ENCODE measurements around the gene MAST2.

DNA sequence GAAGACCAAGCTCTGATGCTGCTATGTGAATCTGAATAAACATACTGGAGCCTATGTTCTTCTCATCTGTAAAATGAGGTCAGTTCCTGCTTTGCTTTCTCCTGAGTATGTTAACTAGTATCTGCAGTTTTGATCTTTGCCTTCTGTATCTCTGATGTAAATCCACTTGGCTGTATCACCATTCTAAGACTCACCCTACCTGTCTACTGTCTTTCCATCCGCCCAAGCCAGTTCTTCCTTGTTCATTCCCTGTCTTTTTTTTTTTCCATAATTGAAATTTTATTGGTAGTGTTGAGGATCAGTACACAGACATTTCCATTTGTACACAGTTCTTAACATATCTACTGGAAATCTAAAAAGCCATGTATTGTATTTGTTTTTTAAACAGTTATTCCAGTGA lies 31.3 kb downstream of the MAST2 start:
- TF ChIP-seq POLR2A (IDR thresholded peaks at IDR 0.05; ENCODE audit: low read depth, low read length) (no peak), POLR2AphosphoS5 (IDR thresholded peaks at IDR 0.05; ENCODE audit: low read depth, low read length) (no peak), TAF1 (IDR thresholded peaks at IDR 0.05; ENCODE audit: borderline replicate concordance, low read depth, low read length) (no peak)
